SK-N-SH treated with all-trans-retinoic acid at 6 μM for 48 hours (cell line): ENCODE data around the gene MED13.
"Not testable (repeated sequence)": the region's sequence is repeated elsewhere in the genome, so short reads cannot be mapped to it uniquely, and the experiment has no call there.

Source experiments
- ATAC-seq: fragments of 200-7000 bp; cut with Tn5 transposase; 3 replicates; pipeline ENCODE4 v1.9.1; 2020; ENCODE audit warnings: mild to moderate bottlenecking, moderate library complexity
- ARNTL ChIP-seq: fragments of 450-650 bp; formaldehyde crosslinking; IDR thresholded peaks from 2 replicates; pipeline ENCODE4 v1.5.0; 2020; ENCODE audit warnings: low read depth, mild to moderate bottlenecking, moderate library complexity, borderline replicate concordance
- GLIS3 ChIP-seq: fragments of 250-450 bp; sonication (Bioruptor Pico); IDR thresholded peaks from 2 replicates; pipeline ENCODE4 v1.5.0; 2020; ENCODE audit warnings: mild to moderate bottlenecking, moderate library complexity
- RARB ChIP-seq: fragments of 250-450 bp; sonication (Bioruptor Pico); IDR thresholded peaks from 2 replicates; pipeline ENCODE4 v1.8.0; 2021; ENCODE audit warnings: mild to moderate bottlenecking, moderate library complexity
- SNAI2 ChIP-seq: fragments of 250-450 bp; sonication (Bioruptor Pico); IDR thresholded peaks from 2 replicates; pipeline ENCODE4 v1.5.0; 2020; ENCODE audit warnings: mild to moderate bottlenecking, moderate library complexity
- TOX ChIP-seq: fragments of 250-450 bp; sonication (Bioruptor Pico); IDR thresholded peaks from 2 replicates; pipeline ENCODE4 v1.8.0; 2021; ENCODE audit warnings: mild to moderate bottlenecking, moderate library complexity, borderline replicate concordance
- ZFP3 ChIP-seq: fragments of 250-450 bp; sonication (Bioruptor Pico); IDR thresholded peaks from 2 replicates; pipeline ENCODE4 v1.5.0; 2020; ENCODE audit warnings: mild to moderate bottlenecking, moderate library complexity
- ZNF8 ChIP-seq: fragments of 450-650 bp; formaldehyde crosslinking; IDR thresholded peaks from 2 replicates; pipeline ENCODE4 v1.5.0; 2020; ENCODE audit warnings: mild to moderate bottlenecking, moderate library complexity
- TF ChIP-seq, protein P1 (sequence below): fragments of 250-450 bp; sonication (Bioruptor Pico); IDR thresholded peaks from 2 replicates; pipeline ENCODE4 v1.8.0; 2020; ENCODE audit warnings: mild to moderate bottlenecking, moderate library complexity, borderline replicate concordance
- TF ChIP-seq, protein P2 (sequence below): fragments of 250-450 bp; sonication (Bioruptor Pico); IDR thresholded peaks from 2 replicates; pipeline ENCODE4 v1.8.0; 2021; ENCODE audit warnings: low read depth, mild to moderate bottlenecking, moderate library complexity, borderline replicate concordance
- TF ChIP-seq, protein P3 (sequence below): fragments of 250-450 bp; sonication (Bioruptor Pico); IDR thresholded peaks from 2 replicates; pipeline ENCODE4 v1.5.1; 2020; ENCODE audit warnings: low read depth, mild to moderate bottlenecking, moderate library complexity
- TF ChIP-seq, protein P4 (sequence below): fragments of 250-450 bp; sonication (Bioruptor Pico); IDR thresholded peaks from 2 replicates; pipeline ENCODE4 v1.5.0; 2020; ENCODE audit warnings: mild to moderate bottlenecking, moderate library complexity

MED13 gene

DNA sequence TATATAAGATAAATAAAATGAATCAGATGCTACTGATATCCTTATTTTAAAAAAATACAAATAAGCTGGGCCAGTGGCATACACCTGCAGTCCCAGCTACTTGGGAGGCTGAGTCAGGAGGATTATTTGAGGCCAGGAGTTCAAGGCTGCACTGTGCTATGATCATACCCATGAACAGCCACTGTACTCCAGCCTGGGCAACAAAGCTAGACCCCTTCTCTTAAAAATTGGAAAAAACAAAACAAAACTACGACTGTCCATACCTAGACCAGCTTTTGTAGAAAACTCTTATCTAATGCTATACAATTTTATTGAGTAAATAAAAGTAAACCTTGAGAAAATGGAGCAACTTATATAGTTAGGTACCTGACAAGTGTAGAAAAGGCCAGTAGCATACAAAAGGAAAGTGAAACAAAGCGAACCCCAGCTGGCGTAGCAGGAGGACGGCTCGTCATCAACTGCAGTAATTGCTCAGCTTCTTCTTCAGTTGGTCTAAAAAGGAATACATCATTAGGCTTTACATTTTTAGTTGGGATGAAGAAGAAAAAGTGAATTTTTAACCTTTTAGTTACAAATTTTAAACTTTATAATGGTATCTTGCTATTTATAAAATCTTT lies 160.9 kb downstream of the MED13 start:
- no peak for TF ChIP-seq ZNF8 (CRISPR knock-in tag)
- no peak for TF ChIP-seq ZFP3 (CRISPR knock-in tag)
- no peak for ATAC-seq

DNA sequence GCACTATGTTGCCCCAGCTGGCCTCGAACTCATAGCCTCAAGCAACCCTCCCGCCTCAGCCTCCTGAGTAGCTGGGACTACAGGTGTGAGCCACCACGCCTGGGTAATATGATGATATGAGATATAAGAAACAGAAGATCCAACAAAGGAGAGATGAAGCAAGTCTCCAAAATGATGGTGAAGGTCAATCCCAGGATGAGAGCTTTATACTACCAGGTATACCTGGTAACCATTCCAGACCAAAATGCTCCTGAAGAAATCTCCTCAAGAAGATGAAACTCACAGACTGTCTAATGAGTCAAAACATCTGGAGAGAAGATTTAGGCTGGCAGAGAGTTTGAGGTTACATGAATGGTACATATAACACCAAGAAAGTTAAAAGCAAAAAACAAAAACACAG lies 161.8 kb downstream of the MED13 start:
- TF ChIP-seq, protein P1, sequence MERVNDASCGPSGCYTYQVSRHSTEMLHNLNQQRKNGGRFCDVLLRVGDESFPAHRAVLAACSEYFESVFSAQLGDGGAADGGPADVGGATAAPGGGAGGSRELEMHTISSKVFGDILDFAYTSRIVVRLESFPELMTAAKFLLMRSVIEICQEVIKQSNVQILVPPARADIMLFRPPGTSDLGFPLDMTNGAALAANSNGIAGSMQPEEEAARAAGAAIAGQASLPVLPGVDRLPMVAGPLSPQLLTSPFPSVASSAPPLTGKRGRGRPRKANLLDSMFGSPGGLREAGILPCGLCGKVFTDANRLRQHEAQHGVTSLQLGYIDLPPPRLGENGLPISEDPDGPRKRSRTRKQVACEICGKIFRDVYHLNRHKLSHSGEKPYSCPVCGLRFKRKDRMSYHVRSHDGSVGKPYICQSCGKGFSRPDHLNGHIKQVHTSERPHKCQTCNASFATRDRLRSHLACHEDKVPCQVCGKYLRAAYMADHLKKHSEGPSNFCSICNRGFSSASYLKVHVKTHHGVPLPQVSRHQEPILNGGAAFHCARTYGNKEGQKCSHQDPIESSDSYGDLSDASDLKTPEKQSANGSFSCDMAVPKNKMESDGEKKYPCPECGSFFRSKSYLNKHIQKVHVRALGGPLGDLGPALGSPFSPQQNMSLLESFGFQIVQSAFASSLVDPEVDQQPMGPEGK, result no peak
- TF ChIP-seq ZFP3 (CRISPR knock-in tag) (no peak), GLIS3 (CRISPR knock-in tag) (no peak), RARB (no peak)
- TF ChIP-seq, protein P2, sequence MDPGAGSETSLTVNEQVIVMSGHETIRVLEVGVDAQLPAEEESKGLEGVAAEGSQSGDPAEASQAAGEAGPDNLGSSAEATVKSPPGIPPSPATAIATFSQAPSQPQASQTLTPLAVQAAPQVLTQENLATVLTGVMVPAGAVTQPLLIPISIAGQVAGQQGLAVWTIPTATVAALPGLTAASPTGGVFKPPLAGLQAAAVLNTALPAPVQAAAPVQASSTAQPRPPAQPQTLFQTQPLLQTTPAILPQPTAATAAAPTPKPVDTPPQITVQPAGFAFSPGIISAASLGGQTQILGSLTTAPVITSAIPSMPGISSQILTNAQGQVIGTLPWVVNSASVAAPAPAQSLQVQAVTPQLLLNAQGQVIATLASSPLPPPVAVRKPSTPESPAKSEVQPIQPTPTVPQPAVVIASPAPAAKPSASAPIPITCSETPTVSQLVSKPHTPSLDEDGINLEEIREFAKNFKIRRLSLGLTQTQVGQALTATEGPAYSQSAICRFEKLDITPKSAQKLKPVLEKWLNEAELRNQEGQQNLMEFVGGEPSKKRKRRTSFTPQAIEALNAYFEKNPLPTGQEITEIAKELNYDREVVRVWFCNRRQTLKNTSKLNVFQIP (CRISPR knock-in tag), result no peak
- TF ChIP-seq, protein P3, sequence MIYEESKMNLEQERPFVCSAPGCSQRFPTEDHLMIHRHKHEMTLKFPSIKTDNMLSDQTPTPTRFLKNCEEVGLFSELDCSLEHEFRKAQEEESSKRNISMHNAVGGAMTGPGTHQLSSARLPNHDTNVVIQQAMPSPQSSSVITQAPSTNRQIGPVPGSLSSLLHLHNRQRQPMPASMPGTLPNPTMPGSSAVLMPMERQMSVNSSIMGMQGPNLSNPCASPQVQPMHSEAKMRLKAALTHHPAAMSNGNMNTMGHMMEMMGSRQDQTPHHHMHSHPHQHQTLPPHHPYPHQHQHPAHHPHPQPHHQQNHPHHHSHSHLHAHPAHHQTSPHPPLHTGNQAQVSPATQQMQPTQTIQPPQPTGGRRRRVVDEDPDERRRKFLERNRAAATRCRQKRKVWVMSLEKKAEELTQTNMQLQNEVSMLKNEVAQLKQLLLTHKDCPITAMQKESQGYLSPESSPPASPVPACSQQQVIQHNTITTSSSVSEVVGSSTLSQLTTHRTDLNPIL, result no peak
- TF ChIP-seq, protein P4, sequence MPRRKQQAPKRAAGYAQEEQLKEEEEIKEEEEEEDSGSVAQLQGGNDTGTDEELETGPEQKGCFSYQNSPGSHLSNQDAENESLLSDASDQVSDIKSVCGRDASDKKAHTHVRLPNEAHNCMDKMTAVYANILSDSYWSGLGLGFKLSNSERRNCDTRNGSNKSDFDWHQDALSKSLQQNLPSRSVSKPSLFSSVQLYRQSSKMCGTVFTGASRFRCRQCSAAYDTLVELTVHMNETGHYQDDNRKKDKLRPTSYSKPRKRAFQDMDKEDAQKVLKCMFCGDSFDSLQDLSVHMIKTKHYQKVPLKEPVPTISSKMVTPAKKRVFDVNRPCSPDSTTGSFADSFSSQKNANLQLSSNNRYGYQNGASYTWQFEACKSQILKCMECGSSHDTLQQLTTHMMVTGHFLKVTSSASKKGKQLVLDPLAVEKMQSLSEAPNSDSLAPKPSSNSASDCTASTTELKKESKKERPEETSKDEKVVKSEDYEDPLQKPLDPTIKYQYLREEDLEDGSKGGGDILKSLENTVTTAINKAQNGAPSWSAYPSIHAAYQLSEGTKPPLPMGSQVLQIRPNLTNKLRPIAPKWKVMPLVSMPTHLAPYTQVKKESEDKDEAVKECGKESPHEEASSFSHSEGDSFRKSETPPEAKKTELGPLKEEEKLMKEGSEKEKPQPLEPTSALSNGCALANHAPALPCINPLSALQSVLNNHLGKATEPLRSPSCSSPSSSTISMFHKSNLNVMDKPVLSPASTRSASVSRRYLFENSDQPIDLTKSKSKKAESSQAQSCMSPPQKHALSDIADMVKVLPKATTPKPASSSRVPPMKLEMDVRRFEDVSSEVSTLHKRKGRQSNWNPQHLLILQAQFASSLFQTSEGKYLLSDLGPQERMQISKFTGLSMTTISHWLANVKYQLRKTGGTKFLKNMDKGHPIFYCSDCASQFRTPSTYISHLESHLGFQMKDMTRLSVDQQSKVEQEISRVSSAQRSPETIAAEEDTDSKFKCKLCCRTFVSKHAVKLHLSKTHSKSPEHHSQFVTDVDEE (CRISPR knock-in tag), result no peak
- ATAC-seq, result no peak

DNA sequence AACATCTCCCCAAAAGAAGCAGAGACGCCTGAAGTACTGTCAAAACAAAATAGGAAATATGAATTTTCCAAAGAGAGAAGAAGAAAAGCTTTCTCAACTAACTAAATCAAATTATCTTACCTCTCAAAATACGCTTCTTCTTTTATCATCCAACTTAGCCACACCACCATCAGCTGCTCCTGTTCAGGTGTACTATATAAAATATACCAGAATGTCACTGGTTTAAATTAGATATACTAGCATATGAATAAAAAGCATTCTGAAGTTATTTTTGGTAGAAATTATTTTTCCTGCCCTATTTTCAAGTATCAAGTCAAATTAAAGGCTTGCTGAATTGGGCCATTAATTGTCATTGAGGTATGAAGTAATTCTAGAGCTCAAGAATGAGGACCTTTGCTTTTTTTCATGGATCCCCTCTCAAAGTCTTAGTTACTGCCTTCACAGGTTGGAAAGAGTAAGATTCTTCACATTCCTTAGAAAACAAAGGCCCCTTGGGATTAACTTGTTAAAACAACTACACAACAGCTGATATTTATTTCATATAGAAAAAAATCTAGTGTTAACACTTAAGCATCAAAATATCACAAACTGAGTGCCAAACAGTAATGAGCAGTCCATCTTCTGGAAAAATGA lies 167.4 kb downstream of the MED13 start:
- TF ChIP-seq RARB, result no peak
- TF ChIP-seq GLIS3 (CRISPR knock-in tag), result no peak
- no peak for TF ChIP-seq ZNF8 (CRISPR knock-in tag)
- TF ChIP-seq, protein P3, result no peak
- TF ChIP-seq, protein P2 (CRISPR knock-in tag), result no peak
- TF ChIP-seq SNAI2 (CRISPR knock-in tag), result no peak
- TF ChIP-seq, protein P1, result no peak
- no peak for TF ChIP-seq TOX
- TF ChIP-seq ZFP3 (CRISPR knock-in tag), result no peak
- ATAC-seq, result no peak

DNA sequence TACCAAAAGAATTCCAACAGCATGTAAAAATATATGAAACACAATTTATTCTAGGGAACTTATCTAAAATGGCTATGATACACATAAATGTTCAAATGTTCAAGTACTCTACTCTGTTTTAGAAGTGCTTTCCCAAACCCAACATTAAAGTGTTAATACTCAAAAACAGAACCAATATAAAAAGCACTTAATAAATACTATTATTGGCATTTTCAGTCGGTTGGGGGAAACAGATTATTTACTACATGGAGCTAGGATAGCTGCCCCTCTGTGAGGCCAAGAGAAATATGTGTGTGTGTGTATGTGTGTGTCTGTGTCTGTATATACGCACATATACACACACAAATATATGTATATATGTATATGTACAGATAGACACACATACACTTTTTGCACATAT lies 169.7 kb downstream of the MED13 start:
- TF ChIP-seq ARNTL (CRISPR knock-in tag), result no peak
- ATAC-seq, result no peak

DNA sequence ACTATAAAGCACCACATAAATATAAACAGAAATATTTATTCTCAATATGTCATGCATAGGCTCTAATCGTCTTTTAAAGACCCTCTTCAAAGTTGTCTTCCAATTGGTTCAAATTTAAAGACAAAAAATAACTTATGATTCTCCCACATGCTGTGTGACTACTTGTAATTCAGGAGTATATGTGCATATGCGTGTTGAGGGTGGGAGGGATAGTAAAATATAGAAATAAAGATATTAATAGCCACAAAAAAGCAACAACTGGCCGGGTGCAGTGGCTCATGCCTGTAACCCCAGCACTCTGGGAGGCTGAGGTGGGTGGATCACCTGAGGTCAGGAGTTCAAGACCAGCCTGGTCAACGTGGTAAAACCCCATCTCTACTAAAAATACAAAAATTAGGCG lies 170.8 kb downstream of the MED13 start:
- ATAC-seq, result not testable (repeated sequence)
